Activated effector memory CD4-positive, alpha-beta T cell treated with anti-CD3 and anti-CD28 coated beads, Interleukin-2, amount 50 U/mL, for 16 hours (primary cell): ENCODE measurements around the gene GPX2.
A peak's percentile ranks its signal among the peaks of the same experiment; 100 is the strongest.
"Not testable (repeated sequence)": the region's sequence is repeated elsewhere in the genome, so short reads cannot be mapped to it uniquely, and the experiment has no call there.

Source experiments
- DNase-seq: peaks from one replicate; pipeline ENCODE4 v3.0.0-alpha.2; 2020

The GPX2 gene

DNA sequence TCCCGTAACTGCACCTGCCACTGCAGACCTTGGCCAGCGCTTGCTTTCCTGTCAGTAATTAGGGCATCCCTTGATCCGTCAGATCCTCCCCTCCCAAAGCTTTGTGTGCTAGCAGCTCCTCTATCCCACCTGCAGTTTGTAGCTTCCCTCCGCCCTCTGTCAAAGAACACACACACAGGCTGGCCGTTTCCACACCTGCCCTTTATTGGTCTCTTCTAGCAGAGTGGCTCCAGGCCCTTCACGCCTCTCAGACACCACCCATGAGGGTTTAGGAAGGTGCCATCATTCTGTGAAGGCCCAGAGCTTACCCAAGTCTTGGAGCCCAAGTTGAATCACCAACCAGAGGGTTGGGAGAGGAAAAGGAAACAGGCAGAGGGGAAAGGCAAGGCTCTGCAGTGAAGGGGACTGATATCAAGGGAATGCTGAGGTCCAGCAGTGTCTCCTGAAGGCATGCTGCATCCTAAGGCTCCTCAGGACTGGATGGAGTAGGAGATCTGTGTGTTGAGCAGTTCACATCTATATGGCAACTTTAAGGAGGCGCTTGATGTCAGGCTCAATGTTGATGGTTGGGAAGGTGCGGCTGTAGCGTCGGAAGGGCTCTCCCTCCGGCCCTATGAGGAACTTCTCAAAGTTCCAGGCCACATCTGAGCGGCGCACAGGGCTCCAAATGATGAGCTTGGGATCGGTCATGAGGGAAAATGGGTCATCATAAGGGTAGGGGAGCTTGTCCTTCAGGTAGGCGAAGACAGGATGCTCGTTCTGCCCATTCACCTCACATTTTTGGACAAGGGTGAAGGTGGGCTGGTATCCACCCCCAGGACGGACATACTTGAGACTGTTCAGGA lies 3.4 kb downstream of the GPX2 start:
- DNase-seq, result no peak

- no peak for DNase-seq
Observed at GRCh38 chr14:64937821-64938193, 4.7 kb downstream of the GPX2 start.

DNA sequence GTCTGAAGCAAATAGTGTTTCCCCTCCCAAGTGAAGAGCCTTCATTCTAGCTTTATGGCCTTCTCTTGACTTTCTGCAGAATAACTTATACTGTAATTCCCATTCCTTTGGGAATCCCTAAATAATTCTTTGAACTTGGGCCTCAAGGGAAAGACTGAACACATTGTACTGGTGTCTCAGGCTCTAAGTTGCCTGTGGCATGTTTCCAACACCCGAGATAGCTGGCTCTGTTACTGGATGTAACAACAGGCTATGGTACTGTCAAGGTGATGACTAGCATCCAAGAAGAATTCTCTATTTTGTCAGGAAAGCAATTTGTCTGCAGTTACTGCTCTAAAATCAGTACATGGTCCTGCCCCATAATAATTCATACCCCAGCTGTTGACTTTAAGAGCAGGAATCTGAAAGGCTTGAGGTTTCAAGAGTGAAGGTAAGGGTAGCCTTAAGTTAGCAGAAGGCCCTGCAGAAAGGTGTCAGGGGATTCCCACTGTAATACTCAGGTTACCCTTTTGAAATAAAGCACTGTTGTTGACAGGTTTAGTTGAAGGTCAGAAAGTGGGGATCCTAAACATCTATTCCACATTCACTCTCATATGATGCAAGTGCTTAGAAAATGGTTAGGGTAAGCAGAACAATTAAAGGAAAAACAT lies 5.2 kb downstream of the GPX2 start:
- DNase-seq, result no peak

GRCh38 chr14:64935508-64935907 lies 7.0 kb downstream of the GPX2 start:
- DNase-seq, result no peak

GRCh38 chr14:64934338-64934929 lies 8.1 kb downstream of the GPX2 start:
- DNase-seq, result no peak

- no peak for DNase-seq
Observed at GRCh38 chr14:64932231-64932630, 10.3 kb downstream of the GPX2 start.

GRCh38 chr14:64931123-64931522 lies 11.4 kb downstream of the GPX2 start:
- DNase-seq, result no peak

- no peak for DNase-seq
Observed at GRCh38 chr14:64930085-64930843, 12.3 kb downstream of the GPX2 start.

GRCh38 chr14:64929014-64929359 lies 13.6 kb downstream of the GPX2 start:
- no peak for DNase-seq

- DNase-seq, result no peak
Observed at GRCh38 chr14:64928239-64929013, 14.1 kb downstream of the GPX2 start.

DNA sequence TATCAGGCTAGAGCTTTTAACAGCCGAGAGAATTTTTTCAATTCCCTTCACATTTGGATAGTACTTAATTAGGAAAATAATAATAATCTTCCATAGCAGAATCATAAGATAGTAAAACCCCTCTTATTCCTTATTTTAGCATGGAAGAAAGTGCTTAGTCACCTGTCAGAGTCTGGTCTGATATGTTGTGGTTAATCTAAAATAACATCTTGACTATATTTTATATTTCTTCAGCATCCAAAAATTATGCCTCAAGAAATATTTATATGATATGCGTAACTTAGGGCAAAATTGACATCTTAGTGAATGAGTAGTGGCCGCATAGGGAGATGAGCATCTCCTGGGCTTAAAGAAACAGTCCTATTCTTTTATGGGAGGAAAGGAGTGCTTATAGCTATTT lies 15.5 kb downstream of the GPX2 start:
- DNase-seq, result no peak

DNA sequence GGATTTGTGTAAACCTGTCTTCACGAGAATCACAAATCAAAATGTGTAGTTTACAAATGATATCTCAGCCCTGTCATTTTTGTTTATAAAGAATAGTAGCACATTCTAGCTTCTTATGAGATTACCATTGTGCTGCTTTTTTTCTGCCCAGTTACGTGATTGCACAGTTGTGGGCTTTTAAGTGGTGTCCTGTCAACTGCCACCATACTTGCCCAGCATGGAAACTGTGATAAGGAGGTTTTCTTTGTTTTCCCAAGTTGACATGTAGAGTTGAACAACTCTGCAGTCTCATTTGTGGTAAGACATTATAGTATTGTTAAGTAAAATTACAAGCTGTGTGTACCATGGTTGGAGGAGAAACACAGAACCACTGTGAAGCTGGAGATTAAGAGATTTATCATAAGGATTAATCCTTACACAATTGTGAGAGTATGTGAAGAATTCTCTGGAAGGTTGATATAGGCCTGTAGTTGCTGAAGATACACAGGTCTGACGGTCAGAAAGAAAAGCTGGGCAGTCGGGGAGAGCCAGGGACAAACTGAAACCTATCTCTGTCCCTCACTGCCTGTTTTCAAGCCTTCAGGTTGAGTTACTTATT lies 16.0 kb downstream of the GPX2 start:
- no peak for DNase-seq

DNA sequence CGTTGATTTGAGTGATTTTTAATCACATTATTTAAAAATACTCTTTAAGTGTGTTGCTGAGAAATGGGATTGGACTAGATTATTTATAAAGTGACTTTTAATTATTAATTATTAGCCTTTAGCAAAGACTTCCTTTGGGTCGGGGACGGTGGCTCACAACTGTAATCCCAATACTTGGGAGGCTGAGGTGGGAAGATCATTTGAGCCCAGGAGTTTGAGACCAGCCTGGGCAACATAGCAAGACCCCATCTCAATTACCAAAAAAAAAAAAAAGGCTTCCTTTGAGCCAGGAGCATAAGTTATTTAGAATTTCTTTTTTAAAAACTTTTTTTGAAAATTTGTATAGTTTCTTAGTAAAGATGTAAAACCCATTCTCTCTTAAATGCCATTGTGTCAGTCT lies 19.5 kb downstream of the GPX2 start:
- no peak for DNase-seq

DNA sequence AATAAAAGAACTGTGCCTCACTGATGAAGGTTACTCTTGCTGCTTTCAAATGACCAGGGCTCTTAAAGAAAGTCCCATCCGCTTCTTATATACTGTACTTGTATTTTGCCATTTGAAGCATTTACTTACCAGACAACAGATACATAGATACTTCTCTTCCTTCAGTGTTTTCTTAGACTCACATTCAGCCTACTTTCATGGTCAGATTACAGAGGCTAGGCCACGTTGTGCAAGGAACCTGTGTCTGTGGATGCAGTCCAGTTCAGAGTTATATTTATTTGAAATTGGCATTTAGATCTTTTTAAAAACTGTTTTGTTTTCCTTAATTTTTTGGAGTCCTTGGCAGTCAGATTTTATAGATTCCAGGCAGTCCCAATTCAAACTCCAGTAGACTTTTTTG lies 22.1 kb downstream of the GPX2 start:
- DNase-seq, result no peak

GRCh38 chr14:64919618-64920017 lies 22.9 kb downstream of the GPX2 start:
- DNase-seq, result no peak

DNA sequence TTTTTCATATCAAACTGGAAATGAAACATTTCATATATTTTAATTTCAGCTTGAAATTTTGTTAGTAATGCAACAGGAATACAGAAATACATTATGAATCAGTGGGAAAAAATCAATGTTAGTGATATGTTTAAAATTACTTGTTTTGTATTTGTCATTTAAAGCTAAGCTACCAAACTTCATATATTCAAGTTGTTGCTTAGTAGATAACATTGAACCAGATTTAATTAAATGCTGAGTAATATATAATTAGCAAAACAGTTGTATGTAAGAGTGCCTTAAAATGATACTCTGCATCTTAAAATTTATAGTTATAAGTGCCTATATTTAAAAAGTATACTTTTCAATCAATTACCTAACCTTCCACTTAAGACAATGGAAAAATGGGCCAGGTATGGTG lies 23.3 kb downstream of the GPX2 start:
- DNase-seq, result no peak

GRCh38 chr14:64918216-64918615 lies 24.3 kb downstream of the GPX2 start:
- DNase-seq, result no peak

DNA sequence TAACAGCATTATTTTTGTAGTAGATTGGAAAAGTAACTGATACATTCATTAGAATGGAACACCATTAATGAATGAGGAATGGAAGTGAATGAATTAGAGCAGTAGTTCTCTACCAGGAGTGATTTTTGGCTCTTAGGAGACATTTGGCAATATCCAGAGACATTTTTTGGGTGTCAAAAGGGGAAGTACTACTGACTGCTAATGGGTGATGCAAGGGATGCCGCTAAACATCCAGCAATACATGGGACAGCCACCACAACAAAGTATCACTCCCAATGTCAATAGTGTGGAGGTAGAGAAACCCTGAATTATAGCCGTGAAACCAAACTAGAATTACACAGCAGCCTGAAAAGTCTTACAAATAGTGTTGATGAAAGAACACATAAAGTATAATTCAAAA lies 26.7 kb downstream of the GPX2 start:
- DNase-seq, result no peak

GRCh38 chr14:64915029-64915424 lies 27.5 kb downstream of the GPX2 start:
- no peak for DNase-seq

GRCh38 chr14:64914237-64915028 lies 28.1 kb downstream of the GPX2 start, which contains the start of gene CHURC1:
Gene CHURC1 (plus strand): TSS chr14:64914455. CDS start chr14:64914496, 41 bp downstream.
- peak; percentile 98 for DNase-seq

- not testable (repeated sequence) for DNase-seq
Observed at GRCh38 chr14:64913477-64913876, 29.1 kb downstream of the GPX2 start.
